ENCODE measurements around the gene RASGRP2.

RASGRP2 gene

GRCh38 chr11:64776425-64776824 is 32.5 kb upstream of the RASGRP2 start:
- H4K20me1 ChIP-seq (ENCODE audit: insufficient read depth, low read length) = peaks cover 58% of the 10 kb centered on the region
- no peaks in the 10 kb centered on the region for H3K27me3 ChIP-seq (ENCODE audit: low read depth, low read length)
- TF ChIP-seq, protein P1, sequence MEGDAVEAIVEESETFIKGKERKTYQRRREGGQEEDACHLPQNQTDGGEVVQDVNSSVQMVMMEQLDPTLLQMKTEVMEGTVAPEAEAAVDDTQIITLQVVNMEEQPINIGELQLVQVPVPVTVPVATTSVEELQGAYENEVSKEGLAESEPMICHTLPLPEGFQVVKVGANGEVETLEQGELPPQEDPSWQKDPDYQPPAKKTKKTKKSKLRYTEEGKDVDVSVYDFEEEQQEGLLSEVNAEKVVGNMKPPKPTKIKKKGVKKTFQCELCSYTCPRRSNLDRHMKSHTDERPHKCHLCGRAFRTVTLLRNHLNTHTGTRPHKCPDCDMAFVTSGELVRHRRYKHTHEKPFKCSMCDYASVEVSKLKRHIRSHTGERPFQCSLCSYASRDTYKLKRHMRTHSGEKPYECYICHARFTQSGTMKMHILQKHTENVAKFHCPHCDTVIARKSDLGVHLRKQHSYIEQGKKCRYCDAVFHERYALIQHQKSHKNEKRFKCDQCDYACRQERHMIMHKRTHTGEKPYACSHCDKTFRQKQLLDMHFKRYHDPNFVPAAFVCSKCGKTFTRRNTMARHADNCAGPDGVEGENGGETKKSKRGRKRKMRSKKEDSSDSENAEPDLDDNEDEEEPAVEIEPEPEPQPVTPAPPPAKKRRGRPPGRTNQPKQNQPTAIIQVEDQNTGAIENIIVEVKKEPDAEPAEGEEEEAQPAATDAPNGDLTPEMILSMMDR (IDR thresholded peaks at IDR 0.05; ENCODE audit: low read depth, low read length) = no peak
- no peak for TF ChIP-seq EZH2phosphoT487 (IDR thresholded peaks at IDR 0.05; ENCODE audit: low read depth)
- peaks cover 60% of the 10 kb centered on the region for H3K36me3 ChIP-seq (replicated peaks; ENCODE audit: low read depth, low read length)
- peak overlapping the region; percentile 98 for H3K4me2 ChIP-seq (ENCODE audit: low read length)
- peak overlapping the region; percentile 85; the same call in 1 of the 2 replicates for H3K9ac ChIP-seq (ENCODE audit: low read length)
- peak overlapping the region; percentile 49; the same call in 1 of the 2 replicates for H3K27ac ChIP-seq (ENCODE audit: low read length)
- peaks cover 73% of the 10 kb centered on the region for H3K79me2 ChIP-seq (ENCODE audit: low read length)
- peak overlapping the region; percentile 91 for H3K4me3 ChIP-seq (ENCODE audit: low read length)
- H2AFZ ChIP-seq (ENCODE audit: low read depth, low read length) = no peak overlapping the region
- no peaks in the 10 kb centered on the region for H3K9me3 ChIP-seq (ENCODE audit: insufficient read depth, low read length)
- H3K4me1 ChIP-seq (ENCODE audit: low read length) = peaks cover 63% of the 10 kb centered on the region

DNA sequence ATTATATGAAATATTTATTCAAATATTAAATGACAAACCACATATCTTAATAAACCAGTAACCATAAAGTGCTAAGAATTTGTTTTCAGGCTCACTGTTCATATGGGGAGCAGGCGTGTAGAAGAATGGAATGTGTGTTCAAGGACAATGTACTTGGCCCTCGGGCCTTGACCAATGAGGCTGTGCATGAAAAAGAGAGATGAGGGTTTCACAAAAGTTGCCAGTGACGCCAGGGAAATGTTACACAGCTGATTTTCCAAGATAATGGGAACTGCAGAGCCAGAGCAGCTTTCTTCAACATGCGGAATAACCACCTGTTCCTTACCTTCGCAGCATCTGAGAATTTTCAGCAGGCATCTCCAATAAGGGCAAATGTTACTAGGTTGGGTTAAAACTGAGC is 30.2 kb upstream of the RASGRP2 start:
- H3K9me3 ChIP-seq (ENCODE audit: insufficient read depth, low read length) = no peaks in the 10 kb centered on the region

GRCh38 chr11:64772303-64773018 is 28.5 kb upstream of the RASGRP2 start:
- Histone ChIP-seq H3K36me3 (replicated peaks; ENCODE audit: low read depth, low read length) (peaks cover 95% of the 10 kb centered on the region), H3K79me2 (ENCODE audit: low read length) (peaks cover 98% of the 10 kb centered on the region), H3K4me3 (ENCODE audit: low read length) (peak overlapping the region; percentile 60), H3K27me3 (ENCODE audit: low read depth, low read length) (no peaks in the 10 kb centered on the region), H3K4me2 (ENCODE audit: low read length) (peak overlapping the region; percentile 74), H3K9ac (ENCODE audit: low read length) (peak overlapping the region; percentile 61), H3K4me1 (ENCODE audit: low read length) (peaks cover 61% of the 10 kb centered on the region), H2AFZ (ENCODE audit: low read depth, low read length) (no peak overlapping the region), H4K20me1 (ENCODE audit: insufficient read depth, low read length) (peaks cover 96% of the 10 kb centered on the region), H3K27ac (ENCODE audit: low read length) (peak overlapping the region; percentile 90), H3K9me3 (ENCODE audit: insufficient read depth, low read length) (no peaks in the 10 kb centered on the region)
- TF ChIP-seq, protein P1 (IDR thresholded peaks at IDR 0.05; ENCODE audit: low read depth, low read length) = no peak
- no peak for TF ChIP-seq EZH2phosphoT487 (IDR thresholded peaks at IDR 0.05; ENCODE audit: low read depth)

More for the DNA sequence above, 30.2 kb upstream of the RASGRP2 start:
- Histone ChIP-seq H3K4me2 (ENCODE audit: low read length) (no peak overlapping the region), H3K36me3 (replicated peaks; ENCODE audit: low read depth, low read length) (peaks cover 79% of the 10 kb centered on the region), H3K9ac (ENCODE audit: low read length) (no peak overlapping the region), H4K20me1 (ENCODE audit: insufficient read depth, low read length) (peaks cover 81% of the 10 kb centered on the region), H3K4me3 (ENCODE audit: low read length) (no peak overlapping the region), H3K27ac (ENCODE audit: low read length) (peak overlapping the region; percentile 90; the same call in 1 of the 2 replicates), H3K4me1 (ENCODE audit: low read length) (peaks cover 61% of the 10 kb centered on the region), H3K27me3 (ENCODE audit: low read depth, low read length) (no peaks in the 10 kb centered on the region), H3K79me2 (ENCODE audit: low read length) (peaks cover 91% of the 10 kb centered on the region), H2AFZ (ENCODE audit: low read depth, low read length) (no peak overlapping the region)
- TF ChIP-seq, protein P1 (IDR thresholded peaks at IDR 0.05; ENCODE audit: low read depth, low read length) = no peak
- no peak for TF ChIP-seq EZH2phosphoT487 (IDR thresholded peaks at IDR 0.05; ENCODE audit: low read depth)

DNA sequence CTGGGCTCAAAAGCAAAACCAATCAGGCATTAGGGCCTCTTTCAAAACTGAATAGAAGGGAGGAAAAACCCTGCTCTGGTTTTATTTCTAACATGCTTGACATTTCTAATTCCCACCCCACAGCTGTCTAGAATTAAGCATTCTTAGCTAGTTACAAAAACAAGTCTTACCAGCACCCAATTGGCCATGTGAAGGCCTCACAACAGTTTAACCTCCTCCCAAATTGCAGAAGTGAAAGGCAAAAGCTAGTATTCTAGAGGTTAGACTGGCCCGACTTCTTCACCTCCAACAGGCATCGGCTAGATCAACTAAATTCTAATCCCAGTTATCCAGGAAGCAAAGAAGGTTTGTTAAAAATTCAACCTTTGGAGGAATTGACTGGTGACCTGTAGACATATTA is 27.9 kb upstream of the RASGRP2 start:
- Histone ChIP-seq H3K4me2 (ENCODE audit: low read length) (peak overlapping the region; percentile 74), H2AFZ (ENCODE audit: low read depth, low read length) (no peak overlapping the region), H4K20me1 (ENCODE audit: insufficient read depth, low read length) (peaks cover 96% of the 10 kb centered on the region), H3K27ac (ENCODE audit: low read length) (peak overlapping the region; percentile 90), H3K9me3 (ENCODE audit: insufficient read depth, low read length) (no peaks in the 10 kb centered on the region), H3K4me1 (ENCODE audit: low read length) (peaks cover 58% of the 10 kb centered on the region), H3K9ac (ENCODE audit: low read length) (peak overlapping the region; percentile 61), H3K27me3 (ENCODE audit: low read depth, low read length) (no peaks in the 10 kb centered on the region), H3K36me3 (replicated peaks; ENCODE audit: low read depth, low read length) (peaks cover 95% of the 10 kb centered on the region), H3K4me3 (ENCODE audit: low read length) (peak overlapping the region; percentile 60), H3K79me2 (ENCODE audit: low read length) (peaks cover 98% of the 10 kb centered on the region)
- no peak for TF ChIP-seq EZH2phosphoT487 (IDR thresholded peaks at IDR 0.05; ENCODE audit: low read depth)
- TF ChIP-seq, protein P1 (IDR thresholded peaks at IDR 0.05; ENCODE audit: low read depth, low read length) = no peak
